ENCODE measurements around the gene ANKS3. TPM values are rescaled to one million over a fixed set of nuclear protein-coding genes. Genes with fewer than 3 reads are reported as not detected.

Gene ANKS3
- polyA plus RNA-seq, 1 donor (not counting 4 experiments of a cell fraction or from before 2014, with no cell fraction given), result 11.7 TPM

DNA sequence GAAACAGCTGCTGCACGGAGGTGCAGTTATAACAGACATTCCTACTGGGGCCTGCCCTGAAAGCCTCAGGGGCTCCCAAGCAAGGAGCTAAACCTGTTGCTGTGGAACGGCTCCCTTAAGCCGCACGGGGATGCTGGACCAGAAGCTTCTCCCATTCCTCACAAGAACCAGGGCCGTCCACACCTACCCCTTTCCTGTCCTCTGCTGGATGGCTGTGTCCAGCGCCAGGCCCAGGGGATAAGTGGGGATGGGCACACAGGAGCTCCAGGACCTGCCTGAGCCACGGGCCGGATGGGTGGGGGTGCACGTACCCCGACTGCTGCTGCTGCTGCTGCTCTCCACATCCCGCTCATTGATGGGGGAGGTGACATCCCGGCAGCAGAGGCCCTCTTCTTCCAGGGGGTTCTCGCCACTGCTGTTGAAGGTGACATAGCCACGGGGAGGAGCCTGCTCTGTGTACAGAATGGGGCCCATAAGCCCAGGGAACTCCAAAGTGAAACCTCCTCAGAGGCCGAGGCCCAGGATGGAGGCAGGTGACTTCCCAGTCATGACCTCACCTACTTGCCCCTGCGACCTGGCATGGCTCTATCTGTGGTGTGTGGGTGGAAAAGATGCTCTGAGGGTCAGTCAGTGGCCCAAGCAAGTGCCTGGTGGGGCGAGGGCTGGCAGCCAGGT, 32.1 kb downstream of the ANKS3 start:
- dilution Hi-C loops (cut with MboI; ENCODE audit: extremely low pct_ligation_motif_present, low sequenced_read_pairs), result no loop called here
- Histone ChIP-seq H3K4me2 (ENCODE audit: control insufficient read depth, extremely low read depth, insufficient read depth, low read depth, low read length) (no peak overlapping the region), H3K9me1 (ENCODE audit: control insufficient read depth, extremely low read depth, insufficient read depth, low read length) (no peaks in the 10 kb centered on the region), H4K20me1 (ENCODE audit: control insufficient read depth, extremely low read depth, insufficient read depth, low read length) (no peaks in the 10 kb centered on the region), H3K9ac (ENCODE audit: control insufficient read depth, extremely low read depth, insufficient read depth, low read length) (no peak overlapping the region), H3K4me1 (ENCODE audit: control insufficient read depth, extremely low read depth, insufficient read depth, low read length) (peaks cover 3% of the 10 kb centered on the region), H2AFZ (ENCODE audit: control insufficient read depth, low read length) (no peak overlapping the region), H3K27me3 (ENCODE audit: control insufficient read depth, extremely low read depth, insufficient read depth, low read length) (no peaks in the 10 kb centered on the region), H3K4me3 (ENCODE audit: control insufficient read depth in 2 of 3, extremely low read depth in 1 of 3, insufficient read depth in 2 of 3, low read depth in 1 of 3, low read length in 3 of 3) (no peak overlapping the region), H3K36me3 (ENCODE audit: control insufficient read depth in 2 of 2, extremely low read depth in 1 of 2, insufficient read depth in 2 of 2, low read length in 2 of 2) (peaks cover 20 to 33% of the 10 kb centered on the region in 2 experiments), H3K9me3 (ENCODE audit: control insufficient read depth, low read depth, low read length) (no peaks in the 10 kb centered on the region), H3K79me2 (ENCODE audit: control insufficient read depth, insufficient read depth, low read length) (no peaks in the 10 kb centered on the region), H3K27ac (ENCODE audit: control insufficient read depth, insufficient read depth, low read length) (no peak overlapping the region)
- no peak for FAIRE-seq
- no peak for TF ChIP-seq EZH2 (IDR thresholded peaks at IDR 0.05; ENCODE audit: low read length)
- TF ChIP-seq, protein P1, sequence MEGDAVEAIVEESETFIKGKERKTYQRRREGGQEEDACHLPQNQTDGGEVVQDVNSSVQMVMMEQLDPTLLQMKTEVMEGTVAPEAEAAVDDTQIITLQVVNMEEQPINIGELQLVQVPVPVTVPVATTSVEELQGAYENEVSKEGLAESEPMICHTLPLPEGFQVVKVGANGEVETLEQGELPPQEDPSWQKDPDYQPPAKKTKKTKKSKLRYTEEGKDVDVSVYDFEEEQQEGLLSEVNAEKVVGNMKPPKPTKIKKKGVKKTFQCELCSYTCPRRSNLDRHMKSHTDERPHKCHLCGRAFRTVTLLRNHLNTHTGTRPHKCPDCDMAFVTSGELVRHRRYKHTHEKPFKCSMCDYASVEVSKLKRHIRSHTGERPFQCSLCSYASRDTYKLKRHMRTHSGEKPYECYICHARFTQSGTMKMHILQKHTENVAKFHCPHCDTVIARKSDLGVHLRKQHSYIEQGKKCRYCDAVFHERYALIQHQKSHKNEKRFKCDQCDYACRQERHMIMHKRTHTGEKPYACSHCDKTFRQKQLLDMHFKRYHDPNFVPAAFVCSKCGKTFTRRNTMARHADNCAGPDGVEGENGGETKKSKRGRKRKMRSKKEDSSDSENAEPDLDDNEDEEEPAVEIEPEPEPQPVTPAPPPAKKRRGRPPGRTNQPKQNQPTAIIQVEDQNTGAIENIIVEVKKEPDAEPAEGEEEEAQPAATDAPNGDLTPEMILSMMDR (optimal IDR thresholded peaks at IDR 0.05 in 1 of 3, IDR thresholded peaks at IDR 0.05 in 1 of 3, conservative IDR thresholded peaks at IDR 0.05 in 1 of 3; ENCODE audit: extremely low read depth in 1 of 3, insufficient read depth in 2 of 3, low read length in 3 of 3), result no peak
- no peak for DNase-seq (ENCODE audit: low read depth, low spot score)

DNA sequence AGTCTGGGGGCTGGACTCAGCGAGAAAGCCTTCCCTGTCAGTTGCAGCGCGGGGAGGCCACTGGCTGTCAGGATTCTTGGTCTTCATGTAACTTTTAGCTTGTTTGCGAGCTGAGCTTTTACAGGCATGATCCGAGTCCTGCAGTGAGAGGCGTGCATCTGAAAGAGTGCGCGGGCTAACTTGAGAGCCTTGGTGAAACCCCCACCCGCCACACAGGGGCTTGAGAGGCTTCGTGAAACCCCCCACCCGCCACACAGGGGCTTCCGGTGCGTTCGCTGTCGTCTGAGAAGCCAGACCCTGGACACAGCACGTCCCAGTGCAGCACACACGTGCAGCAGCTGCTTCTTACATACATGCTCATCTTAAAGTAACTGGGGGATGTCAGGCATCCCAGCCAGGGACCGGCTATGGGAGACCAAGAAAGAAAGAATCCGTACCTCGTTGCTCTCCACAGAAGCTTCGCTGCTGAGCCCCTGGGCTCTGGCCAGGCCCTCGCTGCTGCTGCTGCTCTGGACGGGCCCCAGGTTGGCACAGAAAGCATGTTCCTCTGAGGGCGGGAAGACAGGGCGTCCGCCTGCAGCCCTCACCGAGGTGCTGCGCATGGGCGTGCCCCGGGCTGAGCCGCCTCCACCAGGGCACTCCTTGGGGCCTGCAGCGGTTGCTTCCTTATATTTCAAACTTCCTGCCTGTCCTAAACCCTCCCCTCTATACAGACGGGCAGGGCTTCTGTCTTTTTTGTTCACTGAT, 32.9 kb downstream of the ANKS3 start:
- H3K9me3 ChIP-seq (ENCODE audit: control insufficient read depth, low read depth, low read length), result no peaks in the 10 kb centered on the region
- H3K9ac ChIP-seq (ENCODE audit: control insufficient read depth, extremely low read depth, insufficient read depth, low read length), result no peak overlapping the region
- no peaks in the 10 kb centered on the region for H4K20me1 ChIP-seq (ENCODE audit: control insufficient read depth, extremely low read depth, insufficient read depth, low read length)
- peaks cover 20 to 30% of the 10 kb centered on the region in 2 experiments for H3K36me3 ChIP-seq (ENCODE audit: control insufficient read depth in 2 of 2, extremely low read depth in 1 of 2, insufficient read depth in 2 of 2, low read length in 2 of 2)
- dilution Hi-C loops (cut with MboI; ENCODE audit: extremely low pct_ligation_motif_present, low sequenced_read_pairs), result no loop called here
- no peak overlapping the region for H3K27ac ChIP-seq (ENCODE audit: control insufficient read depth, insufficient read depth, low read length)
- TF ChIP-seq EZH2 (IDR thresholded peaks at IDR 0.05; ENCODE audit: low read length), result no peak
- TF ChIP-seq, protein P1 (optimal IDR thresholded peaks at IDR 0.05 in 1 of 3, IDR thresholded peaks at IDR 0.05 in 1 of 3, conservative IDR thresholded peaks at IDR 0.05 in 1 of 3; ENCODE audit: extremely low read depth in 1 of 3, insufficient read depth in 2 of 3, low read length in 3 of 3), result no peak
- DNase-seq (ENCODE audit: low read depth, low spot score) (no peak), FAIRE-seq (no peak)
- no peak overlapping the region for H2AFZ ChIP-seq (ENCODE audit: control insufficient read depth, low read length)
- H3K9me1 ChIP-seq (ENCODE audit: control insufficient read depth, extremely low read depth, insufficient read depth, low read length), result no peaks in the 10 kb centered on the region
- H3K4me3 ChIP-seq (ENCODE audit: control insufficient read depth in 2 of 3, extremely low read depth in 1 of 3, insufficient read depth in 2 of 3, low read depth in 1 of 3, low read length in 3 of 3), result no peak overlapping the region
- no peak overlapping the region for H3K4me2 ChIP-seq (ENCODE audit: control insufficient read depth, extremely low read depth, insufficient read depth, low read depth, low read length)
- H3K27me3 ChIP-seq (ENCODE audit: control insufficient read depth, extremely low read depth, insufficient read depth, low read length), result no peaks in the 10 kb centered on the region
- no peaks in the 10 kb centered on the region for H3K79me2 ChIP-seq (ENCODE audit: control insufficient read depth, insufficient read depth, low read length)
- peaks cover 3% of the 10 kb centered on the region for H3K4me1 ChIP-seq (ENCODE audit: control insufficient read depth, extremely low read depth, insufficient read depth, low read length)

Measured in keratinocyte (primary cell).